Keratinocyte (primary cell): ENCODE data around the gene ZNF668.

Experiments
- EZH2 ChIP-seq: IDR thresholded peaks from one replicate; pipeline ENCODE4 v1.6.1; 2012; ENCODE audit warnings: inconsistent platforms, mild to moderate bottlenecking, low read length, moderate library complexity
- TF ChIP-seq, protein P1 (sequence below), 3 experiments: IDR thresholded peaks in 1 of 3; conservative IDR thresholded peaks in 1 of 3; optimal IDR thresholded peaks in 1 of 3; 2 replicates in 2 of 3; 3 replicates in 1 of 3; pipeline versions ENCODE3 to v1.5.1; 2011; ENCODE audit warnings: low read length in 3 of 3, mild to moderate bottlenecking in 3 of 3, moderate library complexity in 2 of 3, control low read depth in 1 of 3, inconsistent platforms in 1 of 3; ENCODE audit not compliant: insufficient read depth in 2 of 3; ENCODE audit errors: extremely low read depth in 1 of 3

GRCh38 chr16:31038993-31039392 is 35.0 kb downstream of the ZNF668 start:
- TF ChIP-seq, protein P1, sequence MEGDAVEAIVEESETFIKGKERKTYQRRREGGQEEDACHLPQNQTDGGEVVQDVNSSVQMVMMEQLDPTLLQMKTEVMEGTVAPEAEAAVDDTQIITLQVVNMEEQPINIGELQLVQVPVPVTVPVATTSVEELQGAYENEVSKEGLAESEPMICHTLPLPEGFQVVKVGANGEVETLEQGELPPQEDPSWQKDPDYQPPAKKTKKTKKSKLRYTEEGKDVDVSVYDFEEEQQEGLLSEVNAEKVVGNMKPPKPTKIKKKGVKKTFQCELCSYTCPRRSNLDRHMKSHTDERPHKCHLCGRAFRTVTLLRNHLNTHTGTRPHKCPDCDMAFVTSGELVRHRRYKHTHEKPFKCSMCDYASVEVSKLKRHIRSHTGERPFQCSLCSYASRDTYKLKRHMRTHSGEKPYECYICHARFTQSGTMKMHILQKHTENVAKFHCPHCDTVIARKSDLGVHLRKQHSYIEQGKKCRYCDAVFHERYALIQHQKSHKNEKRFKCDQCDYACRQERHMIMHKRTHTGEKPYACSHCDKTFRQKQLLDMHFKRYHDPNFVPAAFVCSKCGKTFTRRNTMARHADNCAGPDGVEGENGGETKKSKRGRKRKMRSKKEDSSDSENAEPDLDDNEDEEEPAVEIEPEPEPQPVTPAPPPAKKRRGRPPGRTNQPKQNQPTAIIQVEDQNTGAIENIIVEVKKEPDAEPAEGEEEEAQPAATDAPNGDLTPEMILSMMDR (optimal IDR thresholded peaks at IDR 0.05 in 1 of 3, IDR thresholded peaks at IDR 0.05 in 1 of 3, conservative IDR thresholded peaks at IDR 0.05 in 1 of 3; ENCODE audit: extremely low read depth in 1 of 3, insufficient read depth in 2 of 3, low read length in 3 of 3), result no peak
- TF ChIP-seq EZH2, result no peak
